ENCODE data around the gene ACLY. TPM values are rescaled to one million over a fixed set of nuclear protein-coding genes. Genes with fewer than 3 reads are reported as not detected.

Gene ACLY
- total and polyA plus RNA-seq, 2 of the 13 experiments (the other 11 are each of a cell fraction or from before 2014, with no cell fraction given) = 111 to 218 TPM

GRCh38 chr17:41959336-41960095 is 40.8 kb upstream of the ACLY start (continued):
- peak; percentile 36; the same call in 1 of the 2 replicates for TF ChIP-seq ZKSCAN5 (CRISPR knock-in tag; IDR thresholded peaks at IDR 0.05)
- TF ChIP-seq MIER3 (CRISPR knock-in tag; IDR thresholded peaks at IDR 0.05; ENCODE audit: borderline replicate concordance) = no peak
- TF ChIP-seq PRPF4 (IDR thresholded peaks at IDR 0.05; ENCODE audit: low read depth, low read length, poor library complexity, severe bottlenecking) = no peak
- no peak for TF ChIP-seq ZBTB25 (CRISPR knock-in tag; IDR thresholded peaks at IDR 0.05)
- no peak for TF ChIP-seq FOXP1 (IDR thresholded peaks at IDR 0.05)
- TF ChIP-seq FOXP1 (CRISPR knock-in tag; IDR thresholded peaks at IDR 0.05) = peak; percentile 19; the same call in 1 of the 2 replicates
- peak; percentile 94 for TF ChIP-seq RAD21 (CRISPR knock-in tag; IDR thresholded peaks at IDR 0.05)
- TF ChIP-seq ETV5 (CRISPR knock-in tag; IDR thresholded peaks at IDR 0.05; ENCODE audit: borderline replicate concordance) = peak; percentile 13; the same call in 1 of the 2 replicates
- no peak for TF ChIP-seq EP300 (IDR thresholded peaks at IDR 0.05; ENCODE audit: low read depth in 2 of 2, low read length in 2 of 2)
- no peak for TF ChIP-seq EP300 (CRISPR knock-in tag; IDR thresholded peaks at IDR 0.05; ENCODE audit: borderline replicate concordance)
- no peak for TF ChIP-seq ZBTB49 (CRISPR knock-in tag; IDR thresholded peaks at IDR 0.05; ENCODE audit: borderline replicate concordance)
- peak; percentile 89 for TF ChIP-seq ZNF18 (CRISPR knock-in tag; IDR thresholded peaks at IDR 0.05; ENCODE audit: insufficient replicate concordance)
- TF ChIP-seq TBL1XR1 (IDR thresholded peaks at IDR 0.05; ENCODE audit: borderline replicate concordance, low read length, partially characterized antibody) = no peak
- no peak for TF ChIP-seq ZNF407 (CRISPR knock-in tag; IDR thresholded peaks at IDR 0.05; ENCODE audit: not compliant biosample characterization)
- TF ChIP-seq ASH2L (IDR thresholded peaks at IDR 0.05; ENCODE audit: insufficient read length, low read depth, low read length) = no peak

Measured in HepG2 (cell line).